Amygdala (tissue), 56 donors: ENCODE measurements around the gene CNDP1.

Source experiments
- DNase-seq, 56 donors: peaks; one replicate each; lab custom pipeline; 2025; lab: John Stamatoyannopoulos, UW

The CNDP1 gene

GRCh38 chr18:74611765-74612164 is 77.5 kb downstream of the CNDP1 start:
- DNase-seq = peak in 5 of 56 donors; percentile 7 to 33 (median 28)

GRCh38 chr18:74613381-74613780 is 79.1 kb downstream of the CNDP1 start:
- no peak for DNase-seq

- DNase-seq = no peak
Measured at GRCh38 chr18:74616494-74616893, 82.2 kb downstream of the CNDP1 start.

- DNase-seq = no peak
Measured at GRCh38 chr18:74617486-74617885, 83.2 kb downstream of the CNDP1 start.

- DNase-seq = no peak
Measured at GRCh38 chr18:74622072-74622471, 87.8 kb downstream of the CNDP1 start.

GRCh38 chr18:74623047-74623816 is 88.9 kb downstream of the CNDP1 start:
- peak in 4 of 56 donors; percentile 4 to 55 (median 28) for DNase-seq

GRCh38 chr18:74624466-74624865 is 90.2 kb downstream of the CNDP1 start:
- DNase-seq = no peak

GRCh38 chr18:74625157-74625556 is 90.9 kb downstream of the CNDP1 start:
- DNase-seq = no peak

GRCh38 chr18:74626049-74626874 is 92.0 kb downstream of the CNDP1 start:
- no peak for DNase-seq

GRCh38 chr18:74630804-74631203 is 96.5 kb downstream of the CNDP1 start:
- DNase-seq = no peak

- no peak for DNase-seq
Measured at GRCh38 chr18:74631212-74631611, 96.9 kb downstream of the CNDP1 start.

GRCh38 chr18:74631623-74632350 is 97.5 kb downstream of the CNDP1 start:
- no peak for DNase-seq

- DNase-seq = no peak
Measured at GRCh38 chr18:74632351-74632679, 98.0 kb downstream of the CNDP1 start.

- DNase-seq = no peak
Measured at GRCh38 chr18:74632856-74633255, 98.6 kb downstream of the CNDP1 start.

GRCh38 chr18:74633652-74634352 is 99.5 kb downstream of the CNDP1 start:
- DNase-seq = no peak

GRCh38 chr18:74635224-74635975 is 101.1 kb downstream of the CNDP1 start:
- no peak for DNase-seq
